GM12878 (cell line): Measurements from ENCODE around the gene USO1. TPM values are rescaled to one million over a fixed set of nuclear protein-coding genes. Genes with fewer than 3 reads are reported as not detected.

Experiments
- ATAC-seq: fragments of 200-7000 bp; cut with Tn5 transposase; 3 replicates; pipeline ENCODE4 v1.9.1; 2020; ENCODE audit warnings: mild to moderate bottlenecking, moderate library complexity
- BruUV-seq: library from RNA; stranded (reverse); fragments of 400-500 nt; replicated peaks from 2 replicates; lab custom pipeline; 2021; lab: Mats Ljungman, UMichigan
- CTCF ChIA-PET: fragments of 300-600 bp; sonication (Branson Sonifier 250); formaldehyde crosslinking; extraction: SDS; loops from one replicate; lab custom pipeline; 2021; ENCODE audit warnings: inconsistent platforms; lab: Yijun Ruan, JAX
- POLR2A ChIA-PET: fragments of 350-600 bp; formaldehyde crosslinking; extraction: SDS; loops from one replicate; lab custom pipeline; 2021; ENCODE audit warnings: inconsistent platforms; lab: Charles Lee
- RAD21 ChIA-PET: fragments of 300-600 bp; sonication (Branson Sonifier 250); formaldehyde crosslinking; loops from one replicate; lab custom pipeline; 2023; ENCODE audit warnings: antibody characterized with exemption; ENCODE audit not compliant: unreplicated experiment; lab: Charles Lee
- SMC1A ChIA-PET: fragments of 300-600 bp; sonication (Branson Sonifier 250); formaldehyde crosslinking; loops from one replicate; lab custom pipeline; 2023; ENCODE audit not compliant: unreplicated experiment, uncharacterized antibody; lab: Charles Lee
- DNase-seq: peaks from one replicate; pipeline ENCODE4 v3.0.0-alpha.2; 2011; ENCODE audit warnings: low read depth, low spot score
- FAIRE-seq: peaks from 3 replicates; lab custom pipeline; 2011; peaks lifted over from hg19 to GRCh38; lab: Jason Lieb, UNC
- H2AFZ ChIP-seq: 2 replicates; pipeline ENCODE4 v1.6.0; 2011; ENCODE audit warnings: low read depth, low read length, control low read depth; ENCODE audit not compliant: control insufficient read depth
- H3K27ac ChIP-seq: 2 replicates; pipeline ENCODE4 v1.5.1; 2011; ENCODE audit warnings: control low read depth; ENCODE audit not compliant: control insufficient read depth, insufficient read depth
- H3K27me3 ChIP-seq, 2 experiments: replicated peaks in 1 of 2; 2 replicates each; pipeline versions ENCODE4 v1.6.0 to v1.6.1; 2011; ENCODE audit warnings: low read length in 1 of 2; ENCODE audit not compliant: control insufficient read depth in 2 of 2, insufficient read depth in 2 of 2
- H3K36me3 ChIP-seq, 2 experiments: 2 replicates each; pipeline ENCODE4 v1.5.1; 2011; ENCODE audit warnings: low read length in 1 of 2; ENCODE audit not compliant: control insufficient read depth in 2 of 2, insufficient read depth in 2 of 2
- H3K4me1 ChIP-seq: 2 replicates; pipeline ENCODE4 v1.6.1; 2011; ENCODE audit warnings: mild to moderate bottlenecking, low read length, moderate library complexity, mixed read lengths; ENCODE audit not compliant: control insufficient read depth, insufficient read depth
- H3K4me2 ChIP-seq: 2 replicates; pipeline ENCODE4 v1.6.0; 2011; ENCODE audit warnings: control low read depth; ENCODE audit not compliant: control insufficient read depth, insufficient read depth
- H3K4me3 ChIP-seq: fragments of 200-600 bp; sonication (generic); 2 replicates; pipeline ENCODE4 v1.5.1; 2016
- H3K79me2 ChIP-seq: 2 replicates; pipeline ENCODE4 v1.6.0; 2011; ENCODE audit warnings: low read length; ENCODE audit not compliant: control insufficient read depth, insufficient read depth
- H3K9ac ChIP-seq: 2 replicates; pipeline ENCODE4 v1.8.0; 2011; ENCODE audit warnings: low read length, control low read depth, mixed read lengths; ENCODE audit not compliant: control insufficient read depth, insufficient read depth
- H3K9me3 ChIP-seq: replicated peaks from 3 replicates; pipeline ENCODE4 v1.5.1; 2011; ENCODE audit warnings: mild to moderate bottlenecking, low read length; ENCODE audit not compliant: control insufficient read depth, insufficient read depth
- H4K20me1 ChIP-seq: 2 replicates; pipeline ENCODE4 v1.6.0; 2011; ENCODE audit not compliant: control insufficient read depth, insufficient read depth
- JUNB ChIP-seq: IDR thresholded peaks from 2 replicates; pipeline ENCODE4 v1.6.1; 2016; ENCODE audit warnings: antibody characterized with exemption, mild to moderate bottlenecking
- MTA2 ChIP-seq: fragments of 450-650 bp; IDR thresholded peaks from 2 replicates; pipeline ENCODE4 v1.6.1; 2016; ENCODE audit warnings: low read depth, mild to moderate bottlenecking, moderate library complexity
- STAT1 ChIP-seq: fragments of 450-650 bp; conservative IDR thresholded peaks from 2 replicates; pipeline ENCODE4 v1.6.1; 2014; ENCODE audit warnings: antibody characterized with exemption, mild to moderate bottlenecking
- SUPT20H ChIP-seq: IDR thresholded peaks from 2 replicates; pipeline ENCODE4 v1.6.1; 2011; ENCODE audit warnings: low read depth, mild to moderate bottlenecking, low read length, moderate library complexity, borderline replicate concordance; ENCODE audit not compliant: control insufficient read depth
- WGBS: methylation state at CpG from one replicate; pipeline ENCODE4 v1.1.6; 2016; ENCODE audit warnings: low lambda C conversion rate; ENCODE audit not compliant: insufficient replicate concordance, insufficient coverage; ENCODE audit errors: missing lambda C conversion rate; 5-methylcytosine and 5-hydroxymethylcytosine counted together
- in situ Hi-C: fragments of 300-500 bp; cut with MboI; formaldehyde crosslinking; loops from 9 replicates; pipeline ENCODE4 v1.14.3; 2018; ENCODE audit warnings: mixed read lengths
- intact Hi-C: fragments of 100-400 bp; cut with micrococcal nuclease; formaldehyde crosslinking; loops from one replicate; pipeline ENCODE4 v1.14.2; 2022; ENCODE audit not compliant: unreplicated experiment
- polyA plus RNA-seq, 11 experiments: library from polyadenylated mRNA; depleted of rRNA in 4 of 11; unstranded in 6 of 11; stranded (reverse) in 5 of 11; fragments of >200 nt; fragmentation: Nextera tagmentation in 4 of 11; fragmentation: Illumina TruSeq in 1 of 11; extraction: Ambion mirVana in 4 of 11; extraction: Trizol in 1 of 11; gene quantifications; 1 replicate in 1 of 11; 2 replicates in 10 of 11; pipeline versions ENCODE4 v1.2.1 to v1.2.3, GENCODE V29; 2011 to 2016; ENCODE audit warnings: inconsistent platforms in 2 of 11, missing spikeins in 2 of 11, low read depth in 1 of 11
- total RNA-seq, 4 experiments: library from RNA; depleted of rRNA in 3 of 4; stranded (reverse); fragments of >200 nt in 3 of 4; fragmentation: Illumina TruSeq in 1 of 4; extraction: Trizol in 1 of 4; gene quantifications; 2 replicates each; pipeline versions ENCODE4 v1.2.1 to v1.2.3, GENCODE V29; 2013 to 2021
- TF ChIP-seq, protein P1 (sequence below): fragments of 450-650 bp; IDR thresholded peaks from 2 replicates; pipeline ENCODE4 v1.6.1; 2016; ENCODE audit warnings: mild to moderate bottlenecking

Gene USO1
- total and polyA plus RNA-seq, 10 of the 15 experiments (the other 5 are each of a cell fraction or from before 2014, with no cell fraction given), result 19.4 to 79.7 (median 59.6) TPM

DNA sequence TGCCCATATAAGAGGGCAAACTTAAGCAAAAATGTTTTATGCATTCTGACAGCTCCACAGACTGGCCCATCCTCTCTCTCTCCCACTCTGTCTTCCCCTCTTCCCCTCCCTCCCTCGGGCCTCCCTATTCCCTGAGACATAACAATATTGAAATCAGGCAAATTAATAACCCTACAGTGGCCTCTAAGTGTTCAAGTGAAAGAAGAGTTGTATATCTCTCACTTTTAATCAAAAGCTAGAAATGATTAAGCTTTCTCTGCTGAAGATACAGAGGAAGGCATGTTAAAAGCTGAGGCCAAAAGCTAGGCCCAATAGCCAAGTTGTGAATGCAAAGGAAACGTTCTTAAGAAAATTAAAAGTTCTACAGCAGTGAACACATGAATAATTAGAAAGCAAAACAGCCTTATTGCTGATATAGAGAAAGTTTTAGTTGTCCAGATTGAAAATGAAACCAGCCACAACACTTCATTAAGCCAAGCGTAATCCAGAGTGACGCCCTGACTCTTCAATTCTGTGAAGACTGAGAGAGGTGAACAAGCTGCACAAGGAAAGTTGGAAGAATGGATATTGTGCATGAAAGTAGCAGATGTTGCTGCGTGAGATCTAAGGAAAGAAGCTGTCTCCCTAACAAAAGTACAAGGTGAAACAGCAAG, 54.9 kb downstream of the USO1 start:
- RAD21 ChIA-PET, result interaction anchor here (0.6 kb wide), 1 partner anchor 509 kb away, joined by 3 read pairs; no protein-coding TSS in a partner anchor
- no peak overlapping the region for H3K4me3 ChIP-seq
- H3K4me1 ChIP-seq, result no peaks in the 10 kb centered on the region; the same call in 1 of the 2 replicates
- CTCF ChIA-PET, result interaction anchor here (0.5 to 1.3 kb wide), 4 partner anchors 11 to 199 kb away, joined by 3 to 4 read pairs (median 4); partner anchors contain the start of gene USO1
- 16% methylated on average over 5 of the region's 5 CpGs for WGBS
- TF ChIP-seq, protein P1, sequence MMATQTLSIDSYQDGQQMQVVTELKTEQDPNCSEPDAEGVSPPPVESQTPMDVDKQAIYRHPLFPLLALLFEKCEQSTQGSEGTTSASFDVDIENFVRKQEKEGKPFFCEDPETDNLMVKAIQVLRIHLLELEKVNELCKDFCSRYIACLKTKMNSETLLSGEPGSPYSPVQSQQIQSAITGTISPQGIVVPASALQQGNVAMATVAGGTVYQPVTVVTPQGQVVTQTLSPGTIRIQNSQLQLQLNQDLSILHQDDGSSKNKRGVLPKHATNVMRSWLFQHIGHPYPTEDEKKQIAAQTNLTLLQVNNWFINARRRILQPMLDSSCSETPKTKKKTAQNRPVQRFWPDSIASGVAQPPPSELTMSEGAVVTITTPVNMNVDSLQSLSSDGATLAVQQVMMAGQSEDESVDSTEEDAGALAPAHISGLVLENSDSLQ, result 0 out of 2 replicates have a peak, but pooled peaks have one; percentile 20
- no peak for TF ChIP-seq SUPT20H
- TF ChIP-seq JUNB, result 0 out of 2 replicates have a peak, but pooled peaks have one; percentile 16
- no peak for TF ChIP-seq MTA2
- no peak for TF ChIP-seq STAT1
- H3K27ac ChIP-seq, result no peak overlapping the region
- H3K79me2 ChIP-seq, result no peaks in the 10 kb centered on the region
- H3K4me2 ChIP-seq, result no peak overlapping the region
- in situ Hi-C loops (no loop called here), intact Hi-C loops (no loop called here)
- no peak overlapping the region for H2AFZ ChIP-seq
- H3K9ac ChIP-seq, result no peak overlapping the region
- no peaks in the 10 kb centered on the region for H3K27me3 ChIP-seq
- ATAC-seq, result peak; percentile 74
- SMC1A ChIA-PET, result interaction anchor here (1.5 to 2.7 kb wide), 2 partner anchors 14 to 106 kb away, joined by 3 to 10 read pairs; partner anchors contain the start of gene G3BP2
- H4K20me1 ChIP-seq, result no peaks in the 10 kb centered on the region
- H3K9me3 ChIP-seq, result peaks cover 8% of the 10 kb centered on the region
- peaks cover 0 to 38% of the 10 kb centered on the region in 2 experiments for H3K36me3 ChIP-seq
- DNase-seq, result no peak
- no TSS peak for BruUV-seq
- POLR2A ChIA-PET, result interaction anchor here (0.5 to 1.6 kb wide), 3 partner anchors 11 to 420 kb away, joined by 3 to 4 read pairs (median 3); no protein-coding TSS in a partner anchor
- FAIRE-seq, result no peak
